Measurements from ENCODE around the gene CELSR1.

Gene CELSR1
- 1.6 to 4.7 (median 2.6) reads per million in 4 donors for total RNA-seq

DNA sequence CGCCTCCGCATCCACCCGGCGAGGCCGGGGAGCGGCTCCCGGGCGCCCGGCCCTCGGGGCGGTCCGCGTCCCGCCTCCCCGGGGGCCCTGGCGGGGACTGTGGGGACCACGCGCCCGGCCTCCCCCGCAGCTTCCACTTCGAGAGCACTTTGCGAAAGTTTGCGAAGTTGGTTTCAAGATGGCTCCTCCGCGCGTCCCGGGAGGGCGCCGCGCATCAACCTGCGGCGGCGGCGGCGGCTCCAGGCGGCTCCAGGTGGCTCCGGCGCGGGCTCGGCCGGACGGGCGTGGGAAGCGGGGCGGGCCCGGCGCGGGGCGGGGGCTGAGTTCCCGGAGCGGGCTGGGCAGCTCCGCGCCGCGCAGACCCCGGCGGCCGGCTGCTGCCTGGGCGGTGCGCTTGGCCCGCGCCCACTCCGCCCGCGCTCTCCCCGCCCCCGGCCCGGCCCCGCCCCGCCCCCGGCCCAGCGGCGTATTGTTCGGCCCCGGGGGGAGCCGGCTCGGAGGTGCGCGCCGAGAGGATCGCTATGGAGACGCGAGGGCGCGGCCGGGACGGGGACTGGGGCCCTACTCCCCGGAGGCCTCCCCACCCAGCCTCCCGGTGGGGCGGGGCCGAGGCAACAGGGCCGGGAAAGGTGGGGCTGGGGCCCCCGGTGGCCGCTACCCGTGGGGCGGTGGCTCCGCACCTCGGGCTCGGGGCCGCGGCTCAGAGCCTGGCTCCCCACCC lies at the start of gene CELSR1:
CELSR1 (minus strand) TSS at position 396 of the 721 bp plus-strand sequence. CDS start 450 bp downstream, outside the sequence.
- DNase-seq, result no peak

GRCh38 chr22:46587061-46587460 lies 49.6 kb upstream of the CELSR1 start:
- DNase-seq, result peak in 1 of 5 donors; percentile 42

DNA sequence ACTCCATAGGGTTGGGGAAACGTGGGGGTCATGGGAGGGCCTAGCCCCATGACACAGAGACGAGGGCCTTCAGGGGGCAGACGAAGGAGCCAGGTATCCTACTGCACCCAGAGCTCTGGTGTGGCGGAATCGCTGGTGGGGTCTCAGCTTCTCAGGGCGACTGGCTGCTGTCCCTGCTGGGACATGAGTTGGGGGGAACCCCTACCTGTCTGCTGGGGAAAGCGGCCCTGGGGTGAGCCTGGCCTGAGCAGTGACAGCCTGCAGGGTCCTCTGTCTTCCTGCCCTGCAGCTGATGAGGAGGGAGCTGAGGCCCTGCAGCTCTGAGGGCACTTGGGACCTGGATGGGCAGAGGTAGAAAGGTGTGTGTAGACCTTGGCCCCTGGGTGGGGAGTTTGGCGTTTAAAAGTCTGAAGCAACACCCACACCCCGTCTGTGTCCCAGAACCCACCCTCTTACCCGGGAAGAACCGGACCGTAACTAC lies 49.2 kb upstream of the CELSR1 start:
- DNase-seq, result no peak

DNA sequence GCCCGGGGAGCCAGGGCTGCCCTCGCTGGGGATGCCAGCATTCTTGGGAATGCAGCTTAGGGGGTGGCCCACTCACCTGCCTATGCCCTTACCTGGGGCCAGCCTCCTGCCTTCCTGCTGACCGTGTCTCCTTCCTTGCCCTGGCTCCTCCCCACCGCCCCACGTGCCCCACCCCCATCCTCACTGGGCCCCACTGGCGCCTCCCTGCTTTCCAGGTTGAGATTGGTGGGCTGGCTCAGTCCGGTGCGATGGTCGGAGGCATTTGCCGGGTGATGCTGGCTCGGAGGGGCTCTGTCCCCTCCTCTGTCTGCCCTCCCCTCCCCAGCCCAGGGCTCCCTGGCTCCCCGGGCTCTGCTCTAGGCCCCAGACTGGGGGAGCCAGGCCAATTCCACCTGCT lies 48.7 kb upstream of the CELSR1 start:
- no peak for DNase-seq

- DNase-seq, result no peak
Measured at GRCh38 chr22:46585340-46586122, 48.1 kb upstream of the CELSR1 start.

- no peak for DNase-seq
Measured at GRCh38 chr22:46584081-46584921, 46.9 kb upstream of the CELSR1 start.

DNA sequence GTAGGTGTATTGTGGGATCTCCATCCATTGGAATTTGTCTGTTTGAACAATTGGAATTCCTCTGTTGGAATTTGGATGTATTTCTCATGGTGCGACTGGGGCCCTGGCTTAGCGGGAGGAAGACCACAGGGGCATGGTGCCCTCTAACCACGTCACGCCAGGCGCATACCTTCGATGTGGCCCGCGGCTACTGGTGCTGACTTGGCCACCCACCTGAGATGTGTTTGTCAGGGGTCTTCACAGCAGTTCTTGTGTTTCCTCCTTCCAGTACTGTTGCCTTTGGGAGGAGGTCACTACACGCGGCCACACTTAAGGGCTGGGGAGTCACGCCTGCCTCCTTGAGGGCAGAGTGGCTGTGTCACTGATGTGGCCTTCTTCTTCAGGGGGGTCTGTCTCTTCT lies 46.2 kb upstream of the CELSR1 start:
- no peak for DNase-seq

- DNase-seq, result no peak
Measured at GRCh38 chr22:46582281-46582933, 45.0 kb upstream of the CELSR1 start.

DNA sequence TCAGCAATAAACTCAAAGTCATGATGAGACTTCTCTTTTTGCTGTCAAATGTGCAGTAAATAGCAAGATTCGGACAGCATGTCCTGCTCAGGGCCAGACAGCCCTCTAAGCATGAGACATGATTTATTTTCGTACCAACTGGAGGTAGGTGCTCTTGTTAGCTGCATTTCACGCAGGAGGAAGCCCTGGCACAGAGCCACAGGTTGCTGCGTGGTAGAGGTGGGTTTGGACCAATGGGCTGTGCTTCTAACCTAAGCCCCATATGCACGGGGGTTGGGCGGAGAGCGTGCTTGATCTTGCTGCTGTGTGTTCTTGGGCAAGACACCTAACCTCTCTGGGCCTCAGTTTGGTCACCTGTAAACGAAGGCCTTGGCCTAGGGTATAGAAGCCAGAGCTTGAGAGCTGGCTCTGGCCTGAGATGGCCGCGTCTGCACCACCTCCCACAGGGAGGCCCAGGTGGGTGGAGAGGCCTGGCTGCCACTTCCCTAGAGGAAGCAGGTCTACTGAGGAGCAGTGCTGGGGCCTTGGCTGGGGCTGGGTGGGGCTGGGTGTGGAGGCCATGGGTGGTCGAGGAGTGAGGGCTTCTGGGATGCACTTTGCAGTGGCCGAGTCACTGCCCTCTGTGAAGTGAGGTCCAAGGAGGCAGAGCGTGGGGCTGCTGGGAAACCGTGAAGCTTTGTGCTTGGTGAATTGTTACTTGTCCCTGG lies 44.3 kb upstream of the CELSR1 start:
- no peak for DNase-seq

DNA sequence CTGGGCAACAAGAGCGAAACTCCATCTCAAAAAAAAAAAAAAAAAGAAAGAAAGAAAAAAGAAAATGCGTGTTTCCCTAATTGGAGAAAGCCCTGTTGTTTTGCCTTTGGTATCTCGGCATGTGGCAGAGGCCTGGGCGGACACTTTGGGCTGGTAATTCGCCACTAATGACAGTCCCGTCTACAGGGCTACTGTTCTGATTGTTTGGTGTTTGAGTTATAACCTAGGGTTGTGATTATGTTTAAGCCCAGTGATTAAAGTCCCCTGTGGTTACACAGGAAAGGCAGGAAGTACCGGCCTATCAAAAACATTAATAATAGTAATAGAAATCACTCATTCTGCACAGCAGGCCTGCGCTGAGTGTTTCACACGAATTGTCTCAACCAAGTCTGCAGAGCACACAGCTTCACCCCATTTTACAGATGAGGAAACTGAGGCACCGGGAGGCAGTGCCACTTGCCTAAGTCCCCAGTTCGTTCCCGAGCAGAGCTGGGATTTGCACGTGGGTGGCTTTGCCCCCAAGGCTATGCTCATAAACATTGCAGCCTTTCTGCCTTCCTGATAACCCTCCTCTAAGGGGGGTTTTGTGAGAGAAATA lies 43.6 kb upstream of the CELSR1 start:
- DNase-seq, result no peak

DNA sequence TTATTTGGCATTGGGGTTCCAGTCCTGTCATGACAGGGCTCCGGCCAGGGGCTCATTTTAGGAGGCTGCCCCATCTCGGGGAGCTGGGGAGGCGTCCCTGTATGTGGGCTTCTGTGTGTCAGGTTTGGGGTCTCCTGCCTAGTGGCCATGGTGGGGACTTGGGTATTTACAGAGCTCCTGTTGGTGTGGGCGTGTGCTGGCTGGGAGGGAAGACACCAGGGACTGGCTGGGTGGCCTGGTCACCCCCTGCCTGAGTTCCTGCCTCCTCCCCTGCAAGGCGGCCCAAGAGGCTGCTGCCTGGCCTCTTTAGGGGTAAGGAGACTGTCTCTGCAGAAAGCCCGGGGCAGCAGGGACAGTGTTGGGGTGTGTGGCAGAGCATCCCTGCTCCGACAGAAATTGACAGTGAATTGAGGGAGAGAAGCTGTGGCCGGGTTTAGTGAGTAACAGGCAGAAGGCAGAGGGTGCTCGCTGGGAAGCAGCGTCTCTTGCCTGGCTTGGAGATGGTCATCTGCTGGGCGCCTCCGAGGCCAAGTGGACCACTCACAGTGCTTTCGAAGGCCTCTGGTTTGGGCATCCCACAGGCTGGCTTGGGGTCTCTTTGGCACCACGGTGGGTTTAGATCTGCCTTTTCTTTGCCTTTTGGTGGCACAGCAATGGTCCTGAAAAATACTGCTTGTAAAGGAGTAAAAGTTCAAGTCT lies 42.5 kb upstream of the CELSR1 start:
- DNase-seq, result no peak

GRCh38 chr22:46578824-46579561 lies 41.6 kb upstream of the CELSR1 start:
- no peak for DNase-seq

DNA sequence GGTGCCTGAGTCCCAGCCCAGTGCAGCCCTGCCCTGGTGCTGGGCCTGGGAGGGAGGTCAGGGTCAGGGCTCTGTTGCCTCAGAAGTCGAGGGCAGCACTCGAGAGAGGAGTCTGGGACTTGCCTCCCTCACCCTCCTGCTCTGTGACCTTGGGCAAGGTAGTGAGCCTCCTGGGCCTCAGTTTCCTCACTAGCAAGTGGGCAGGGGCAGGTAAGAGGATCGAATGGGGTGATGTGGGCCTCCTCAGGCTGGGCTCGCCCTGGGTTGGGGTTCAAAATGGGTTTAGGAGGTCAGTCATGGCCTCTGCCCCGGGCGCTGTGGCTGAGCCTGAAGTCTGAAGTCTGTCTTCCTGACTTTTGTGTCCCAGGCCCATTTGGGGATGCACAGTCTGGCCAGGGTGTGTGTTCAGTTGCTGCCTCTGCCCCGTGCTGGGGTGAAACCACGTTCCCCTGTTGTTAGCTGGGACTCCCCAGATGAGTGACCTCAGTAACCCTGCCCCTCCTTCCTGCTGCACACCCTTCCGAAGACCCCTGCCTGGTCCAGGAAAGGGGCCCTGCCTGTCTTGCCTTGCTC lies 40.9 kb upstream of the CELSR1 start:
- DNase-seq, result no peak

GRCh38 chr22:46577368-46578249 lies 40.2 kb upstream of the CELSR1 start:
- no peak for DNase-seq

GRCh38 chr22:46576556-46577367 lies 39.3 kb upstream of the CELSR1 start:
- peak; percentile 32 to 71 (median 36) for DNase-seq

GRCh38 chr22:46575911-46576555 lies 38.6 kb upstream of the CELSR1 start:
- DNase-seq, result no peak
